ENCODE results near the gene CCNJL.
"Not testable (repeated sequence)": the region's sequence is repeated elsewhere in the genome, so short reads cannot be mapped to it uniquely, and the experiment has no call there.

CCNJL gene

GRCh38 chr5:160260006-160260775, 52.2 kb downstream of the CCNJL start:
- no peak for DNase-seq

DNA sequence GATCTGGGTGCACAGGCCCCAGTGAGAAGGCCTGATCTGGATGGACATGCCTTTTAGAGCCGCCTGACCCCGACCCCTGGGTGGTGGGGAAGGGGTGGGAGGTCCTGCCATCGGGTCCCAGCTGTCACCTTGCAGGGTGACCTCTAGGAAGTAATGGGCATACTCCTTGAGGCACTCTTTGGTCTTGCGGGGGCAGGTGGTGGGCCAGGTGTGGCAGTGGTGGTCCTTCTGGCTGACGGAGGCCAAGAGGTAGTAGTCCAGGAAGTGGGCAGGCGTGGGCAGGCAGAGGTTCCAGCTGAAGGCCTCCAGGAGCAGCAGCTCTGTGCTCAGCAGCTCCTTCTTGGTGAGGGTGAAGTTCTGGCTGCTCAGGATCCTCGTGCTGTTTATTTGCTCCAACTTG, 53.0 kb downstream of the CCNJL start:
- no peak for DNase-seq

DNA sequence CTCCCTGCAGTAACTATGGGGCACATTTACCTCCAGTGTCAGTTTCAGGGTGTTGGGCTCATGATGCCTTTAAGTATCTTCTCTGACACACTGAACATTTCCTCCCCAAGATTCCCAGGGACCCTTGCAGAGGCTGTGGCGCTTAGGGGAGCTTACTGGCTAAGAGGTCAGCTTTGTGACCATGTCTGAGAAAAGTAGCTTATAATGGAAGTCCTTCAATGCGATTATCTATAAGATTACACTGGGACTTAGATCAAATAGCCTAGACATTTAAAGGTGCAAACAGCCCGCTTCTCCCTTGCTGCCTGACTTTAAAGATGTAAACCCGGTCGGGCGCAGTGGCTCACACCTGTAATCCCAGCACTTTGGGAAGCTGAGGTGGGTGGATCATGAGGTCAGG, 57.7 kb downstream of the CCNJL start:
- DNase-seq: no peak

GRCh38 chr5:160253441-160253840, 58.9 kb downstream of the CCNJL start:
- no peak for DNase-seq

- no peak for DNase-seq
These were observed 59.4 kb downstream of the CCNJL start for GRCh38 chr5:160252916-160253315.

GRCh38 chr5:160251406-160252155, 60.8 kb downstream of the CCNJL start:
- no peak for DNase-seq

- DNase-seq: no peak
These were observed 61.5 kb downstream of the CCNJL start for GRCh38 chr5:160250826-160251225.

GRCh38 chr5:160250226-160250625, 62.1 kb downstream of the CCNJL start:
- no peak for DNase-seq

DNA sequence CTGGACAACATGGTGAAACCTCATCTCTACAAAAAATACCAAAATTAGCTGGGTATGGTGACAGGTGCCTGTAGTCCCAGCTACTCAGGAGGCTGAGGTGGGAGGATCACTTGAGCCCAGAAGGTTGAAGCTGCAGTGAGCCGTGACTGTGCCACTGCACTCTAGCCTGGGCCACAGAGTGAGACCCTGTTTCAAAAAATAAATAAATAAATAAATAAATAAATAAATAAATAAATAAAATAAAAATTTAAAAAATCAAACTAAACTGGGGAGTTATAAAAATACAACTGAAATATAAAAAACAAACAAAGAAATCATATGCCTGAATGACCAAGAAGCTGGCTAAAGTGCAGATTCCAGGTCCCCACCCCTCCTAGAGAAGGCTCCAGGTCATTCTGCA, 62.8 kb downstream of the CCNJL start:
- DNase-seq: not testable (repeated sequence)

GRCh38 chr5:160245506-160246086, 66.8 kb downstream of the CCNJL start:
- no peak for DNase-seq

GRCh38 chr5:160242145-160242544, 70.2 kb downstream of the CCNJL start:
- DNase-seq: no peak

GRCh38 chr5:160240350-160240749, 72.0 kb downstream of the CCNJL start:
- no peak for DNase-seq

DNA sequence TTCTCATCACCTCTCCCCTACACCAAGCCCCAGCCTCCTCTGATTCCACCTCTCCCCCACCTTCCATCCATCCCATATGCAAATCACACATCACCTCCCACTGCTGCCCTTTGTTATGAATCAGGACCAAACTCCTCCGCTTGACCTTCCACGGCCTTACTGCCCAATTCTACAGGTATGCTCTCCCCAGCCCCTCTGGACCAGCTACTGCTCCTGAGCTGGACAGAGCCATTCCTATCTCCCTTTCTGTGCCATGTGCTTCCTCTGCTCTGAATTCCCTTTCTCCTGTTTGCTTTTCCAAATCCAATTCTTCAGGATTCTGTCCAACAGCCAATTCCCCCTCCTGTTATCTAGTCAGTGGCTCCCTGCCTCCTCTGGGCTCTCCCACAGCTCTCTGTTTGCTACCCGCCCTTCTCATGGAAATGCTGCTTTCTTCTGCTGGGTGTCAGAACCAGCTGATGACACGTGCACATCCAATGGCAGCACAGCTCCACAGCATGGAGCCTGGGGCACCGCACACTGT, 74.7 kb downstream of the CCNJL start:
- no peak for DNase-seq

DNA sequence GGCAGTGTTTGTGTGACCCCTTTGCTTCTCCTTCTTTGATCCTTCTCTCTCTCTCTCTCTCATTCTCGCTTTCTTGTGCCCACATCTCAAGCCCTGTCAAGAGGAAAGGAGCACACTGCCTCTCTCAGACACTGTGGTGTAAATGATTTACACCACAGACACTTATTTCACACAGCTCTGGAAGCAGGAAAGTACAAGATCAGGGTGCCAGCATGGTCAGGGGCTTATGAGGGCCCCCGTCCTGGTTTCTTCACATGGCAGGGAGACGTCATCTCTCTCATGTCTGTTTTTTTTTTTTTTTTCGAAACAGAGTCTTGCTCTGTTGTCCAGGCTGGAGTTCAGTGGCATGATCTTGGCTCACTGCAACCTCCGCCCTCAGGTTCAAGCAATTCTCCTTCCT, 76.6 kb downstream of the CCNJL start:
- no peak for DNase-seq

DNA sequence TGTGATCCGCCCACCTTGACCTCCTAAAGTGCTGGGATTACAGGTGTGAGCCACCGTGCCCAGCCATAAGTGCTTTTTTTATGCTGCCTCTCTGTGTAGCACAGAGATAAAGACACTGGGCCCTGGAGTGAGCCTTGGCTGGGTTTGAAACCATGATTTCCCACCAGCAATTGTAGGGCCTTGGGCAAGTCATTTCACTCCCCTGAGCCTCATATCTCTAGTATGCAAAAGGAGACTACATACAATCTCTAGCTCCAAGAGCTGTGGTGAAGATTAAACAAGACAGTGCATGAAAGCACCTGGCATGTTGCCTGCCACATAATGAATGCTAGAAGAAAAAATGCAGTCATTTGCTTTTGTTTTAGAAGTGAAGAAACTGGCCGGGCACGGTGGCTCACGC, 79.1 kb downstream of the CCNJL start:
- no peak for DNase-seq

GRCh38 chr5:160231783-160232342, 80.5 kb downstream of the CCNJL start:
- no peak for DNase-seq

DNA sequence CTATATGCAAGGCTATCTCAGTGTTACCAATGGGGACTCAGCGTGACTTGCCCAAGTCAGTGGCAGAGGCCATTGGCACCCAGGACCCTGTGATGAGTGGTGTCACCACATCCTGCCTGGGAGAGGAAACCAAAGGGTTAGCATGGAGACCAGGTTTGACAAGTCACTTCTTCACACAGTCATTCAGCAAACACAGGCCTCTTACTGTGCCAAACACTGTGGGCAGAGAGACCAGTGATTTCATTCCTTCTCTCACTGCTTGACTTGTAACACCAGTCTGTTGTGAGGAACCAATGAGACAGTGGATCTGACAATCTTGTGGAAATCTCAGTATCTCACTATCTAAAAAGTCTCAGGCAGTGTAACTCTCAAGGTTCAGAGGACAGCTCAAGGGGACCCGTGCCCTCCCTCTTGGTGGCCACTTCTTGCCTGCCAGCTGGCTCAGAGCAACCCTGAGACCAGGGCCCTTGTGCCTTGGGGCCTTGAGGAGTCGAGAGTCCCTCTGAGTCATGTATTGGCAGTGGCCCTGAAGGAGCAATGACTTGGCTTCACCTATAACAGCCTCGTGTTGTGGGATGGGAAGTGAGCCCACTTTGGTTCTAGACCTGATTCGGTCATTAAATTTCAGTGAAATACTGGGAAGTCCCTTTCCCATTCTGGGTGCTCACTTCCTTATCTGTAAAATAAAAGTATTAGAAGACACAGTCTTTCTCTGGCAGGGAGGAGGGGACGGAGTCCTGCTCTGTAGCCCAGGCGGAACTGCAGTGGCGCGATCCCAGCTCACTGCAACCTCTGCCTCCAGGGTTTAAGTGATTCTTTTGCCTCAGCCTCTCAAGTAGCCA, 81.5 kb downstream of the CCNJL start:
- no peak for DNase-seq

DNA sequence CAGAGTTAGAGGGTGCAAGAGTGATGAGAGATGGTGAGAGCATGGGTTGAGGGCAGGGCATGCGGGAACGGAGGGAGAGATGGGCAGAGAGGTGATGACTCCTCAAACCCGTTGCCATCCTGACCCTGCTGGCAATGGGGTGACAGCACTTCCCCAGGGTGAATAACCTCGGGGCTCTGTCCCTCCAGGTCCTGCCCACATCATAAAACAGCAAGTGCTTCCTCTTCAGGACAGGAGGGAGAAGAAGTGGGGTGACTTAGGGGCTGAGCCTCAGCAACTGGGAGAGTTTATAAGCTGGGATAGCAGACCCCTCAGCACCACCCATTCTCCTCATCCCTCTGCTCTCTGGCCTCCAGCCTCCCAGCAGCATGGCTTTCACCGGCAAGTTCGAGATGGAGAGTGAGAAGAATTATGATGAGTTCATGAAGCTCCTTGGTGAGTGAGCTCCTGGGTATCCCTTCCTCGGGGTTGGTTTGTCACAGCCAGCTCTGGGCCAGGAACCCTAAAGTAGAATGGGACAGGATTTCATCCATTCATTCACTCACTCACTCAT, 83.1 kb downstream of the CCNJL start, which contains the start of gene FABP6:
FABP6 (plus strand) TSS at position 317 of the 553 bp plus-strand sequence; CDS start at position 369, 52 bp downstream.
- no peak for DNase-seq

GRCh38 chr5:160227012-160227411, 85.4 kb downstream of the CCNJL start:
- no peak for DNase-seq

GRCh38 chr5:160221082-160221481, 91.3 kb downstream of the CCNJL start:
- DNase-seq: no peak

DNA sequence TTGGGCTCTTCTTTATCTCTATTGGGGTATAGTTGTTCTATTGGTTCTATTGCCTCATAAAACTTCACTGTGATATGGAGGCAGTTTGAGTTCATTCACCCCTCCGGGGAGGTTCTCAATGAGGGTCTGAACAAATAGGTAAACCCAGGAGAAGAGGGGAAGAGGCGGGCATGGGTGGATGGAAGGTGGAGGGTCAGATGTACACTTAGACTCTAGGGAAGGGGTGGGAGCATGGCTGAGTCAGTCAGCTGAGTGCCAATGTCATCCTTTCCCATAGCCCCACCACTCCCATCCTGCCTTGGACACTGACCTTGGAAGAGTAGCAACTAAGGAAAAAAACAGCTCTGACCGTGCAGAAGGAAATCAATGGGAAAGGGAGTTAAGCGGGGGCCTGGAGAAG, 93.0 kb downstream of the CCNJL start:
- DNase-seq: no peak

GRCh38 chr5:160213537-160213936, 98.8 kb downstream of the CCNJL start:
- no peak for DNase-seq

Data from 8988T (cell line).